K562 (cell line): ENCODE data around the gene DRGX.

Experiments
- ERF ChIP-seq: fragments of 450-650 bp; formaldehyde crosslinking; IDR thresholded peaks from 2 replicates; pipeline ENCODE4 v1.4.0; 2020; ENCODE audit warnings: mild to moderate bottlenecking, mixed read lengths
- HDAC2 ChIP-seq: fragments of 450-650 bp; IDR thresholded peaks from 2 replicates; pipeline ENCODE4 v1.6.1; 2016; ENCODE audit warnings: mild to moderate bottlenecking
- NR2C1 ChIP-seq, 2 experiments: fragments of 450-650 bp; IDR thresholded peaks; 2 replicates each; pipeline ENCODE4 v1.6.1; 2017; ENCODE audit warnings: mild to moderate bottlenecking in 2 of 2, antibody characterized with exemption in 1 of 2, inconsistent platforms in 1 of 2, missing compliant biosample characterization in 1 of 2, missing genetic modification characterization in 1 of 2
- PHF8 ChIP-seq: fragments of 200-600 bp; sonication (generic); IDR thresholded peaks from 2 replicates; pipeline ENCODE4 v1.6.1; 2012; ENCODE audit warnings: mixed run types, mild to moderate bottlenecking, inconsistent platforms, low read length, moderate library complexity, borderline replicate concordance
- TF ChIP-seq, protein P1 (sequence below): sonication (generic); formaldehyde crosslinking; IDR thresholded peaks from 2 replicates; pipeline ENCODE4 v1.8.0; 2022; ENCODE audit warnings: mild to moderate bottlenecking, low read depth, missing genetic modification reagents

DNA sequence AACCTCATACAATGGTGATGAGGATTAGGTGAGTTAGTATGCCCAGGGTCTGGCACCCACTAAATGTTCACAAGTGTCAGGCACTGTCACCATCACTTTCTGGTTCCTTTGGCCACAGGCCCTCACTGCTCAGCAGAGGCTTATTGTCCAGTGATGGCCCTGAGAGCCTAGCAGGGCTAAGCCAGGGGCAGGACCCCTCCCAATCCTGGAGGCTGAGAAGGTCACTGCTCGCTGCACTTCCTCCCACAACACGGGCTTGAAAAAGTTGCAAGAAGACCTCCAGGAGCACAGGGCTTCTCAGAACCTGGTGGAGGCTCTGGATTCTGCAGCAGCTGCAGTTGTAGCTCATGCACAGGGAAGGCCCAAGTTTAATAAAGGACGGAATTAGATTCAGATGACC is 48.1 kb downstream of the DRGX start:
- TF ChIP-seq ERF (no peak), HDAC2 (no peak), NR2C1 (IDR thresholded peaks at IDR 0.05) (no peak), NR2C1 (tag; IDR thresholded peaks at IDR 0.05) (no peak), PHF8 (no peak)
- TF ChIP-seq, protein P1, sequence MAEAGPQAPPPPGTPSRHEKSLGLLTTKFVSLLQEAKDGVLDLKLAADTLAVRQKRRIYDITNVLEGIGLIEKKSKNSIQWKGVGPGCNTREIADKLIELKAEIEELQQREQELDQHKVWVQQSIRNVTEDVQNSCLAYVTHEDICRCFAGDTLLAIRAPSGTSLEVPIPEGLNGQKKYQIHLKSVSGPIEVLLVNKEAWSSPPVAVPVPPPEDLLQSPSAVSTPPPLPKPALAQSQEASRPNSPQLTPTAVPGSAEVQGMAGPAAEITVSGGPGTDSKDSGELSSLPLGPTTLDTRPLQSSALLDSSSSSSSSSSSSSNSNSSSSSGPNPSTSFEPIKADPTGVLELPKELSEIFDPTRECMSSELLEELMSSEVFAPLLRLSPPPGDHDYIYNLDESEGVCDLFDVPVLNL (CRISPR knock-in tag) = no peak
